Dendritic cell treated with granulocyte-macrophage colony-stimulating factor and Interleukin-4, amounts not matched to agents 40 ng/mL and 50 ng/mL, for 4 days (primary cell): ENCODE data around the gene UBN1.
A peak's percentile ranks its signal among the peaks of the same experiment; 100 is the strongest.

Experiments
- H3K27ac Mint-ChIP-seq: one replicate; pipeline ENCODE4 v1.8.0; 2022; ENCODE audit warnings: mild to moderate bottlenecking, mixed read lengths
- H3K27me3 Mint-ChIP-seq: one replicate; pipeline ENCODE4 v1.8.0; 2022; ENCODE audit warnings: mild to moderate bottlenecking, mixed read lengths
- H3K36me3 Mint-ChIP-seq: one replicate; pipeline ENCODE4 v1.8.0; 2022; ENCODE audit warnings: low read depth, mixed read lengths
- H3K4me1 Mint-ChIP-seq: one replicate; pipeline ENCODE4 v1.8.0; 2022; ENCODE audit warnings: low read depth, mixed read lengths
- H3K4me3 Mint-ChIP-seq: one replicate; pipeline ENCODE4 v1.8.0; 2022; ENCODE audit warnings: mild to moderate bottlenecking, moderate library complexity, mixed read lengths
- H3K9me3 Mint-ChIP-seq: one replicate; pipeline ENCODE4 v1.8.0; 2022; ENCODE audit warnings: mixed read lengths
- intact Hi-C: fragments of 100-400 bp; cut with micrococcal nuclease; formaldehyde crosslinking; loops from one replicate; pipeline ENCODE4 v1.15.0; 2022

UBN1 gene, protein sequence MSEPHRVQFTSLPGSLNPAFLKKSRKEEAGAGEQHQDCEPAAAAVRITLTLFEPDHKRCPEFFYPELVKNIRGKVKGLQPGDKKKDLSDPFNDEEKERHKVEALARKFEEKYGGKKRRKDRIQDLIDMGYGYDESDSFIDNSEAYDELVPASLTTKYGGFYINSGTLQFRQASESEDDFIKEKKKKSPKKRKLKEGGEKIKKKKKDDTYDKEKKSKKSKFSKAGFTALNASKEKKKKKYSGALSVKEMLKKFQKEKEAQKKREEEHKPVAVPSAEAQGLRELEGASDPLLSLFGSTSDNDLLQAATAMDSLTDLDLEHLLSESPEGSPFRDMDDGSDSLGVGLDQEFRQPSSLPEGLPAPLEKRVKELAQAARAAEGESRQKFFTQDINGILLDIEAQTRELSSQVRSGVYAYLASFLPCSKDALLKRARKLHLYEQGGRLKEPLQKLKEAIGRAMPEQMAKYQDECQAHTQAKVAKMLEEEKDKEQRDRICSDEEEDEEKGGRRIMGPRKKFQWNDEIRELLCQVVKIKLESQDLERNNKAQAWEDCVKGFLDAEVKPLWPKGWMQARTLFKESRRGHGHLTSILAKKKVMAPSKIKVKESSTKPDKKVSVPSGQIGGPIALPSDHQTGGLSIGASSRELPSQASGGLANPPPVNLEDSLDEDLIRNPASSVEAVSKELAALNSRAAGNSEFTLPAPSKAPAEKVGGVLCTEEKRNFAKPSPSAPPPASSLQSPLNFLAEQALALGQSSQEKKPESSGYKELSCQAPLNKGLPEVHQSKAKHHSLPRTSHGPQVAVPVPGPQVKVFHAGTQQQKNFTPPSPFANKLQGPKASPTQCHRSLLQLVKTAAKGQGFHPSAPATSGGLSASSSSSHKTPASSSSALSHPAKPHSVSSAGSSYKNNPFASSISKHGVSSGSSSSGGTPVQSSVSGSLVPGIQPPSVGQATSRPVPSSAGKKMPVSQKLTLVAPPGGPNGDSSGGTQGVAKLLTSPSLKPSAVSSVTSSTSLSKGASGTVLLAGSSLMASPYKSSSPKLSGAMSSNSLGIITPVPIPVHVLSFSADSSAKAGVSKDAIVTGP (N-terminal part only)

DNA sequence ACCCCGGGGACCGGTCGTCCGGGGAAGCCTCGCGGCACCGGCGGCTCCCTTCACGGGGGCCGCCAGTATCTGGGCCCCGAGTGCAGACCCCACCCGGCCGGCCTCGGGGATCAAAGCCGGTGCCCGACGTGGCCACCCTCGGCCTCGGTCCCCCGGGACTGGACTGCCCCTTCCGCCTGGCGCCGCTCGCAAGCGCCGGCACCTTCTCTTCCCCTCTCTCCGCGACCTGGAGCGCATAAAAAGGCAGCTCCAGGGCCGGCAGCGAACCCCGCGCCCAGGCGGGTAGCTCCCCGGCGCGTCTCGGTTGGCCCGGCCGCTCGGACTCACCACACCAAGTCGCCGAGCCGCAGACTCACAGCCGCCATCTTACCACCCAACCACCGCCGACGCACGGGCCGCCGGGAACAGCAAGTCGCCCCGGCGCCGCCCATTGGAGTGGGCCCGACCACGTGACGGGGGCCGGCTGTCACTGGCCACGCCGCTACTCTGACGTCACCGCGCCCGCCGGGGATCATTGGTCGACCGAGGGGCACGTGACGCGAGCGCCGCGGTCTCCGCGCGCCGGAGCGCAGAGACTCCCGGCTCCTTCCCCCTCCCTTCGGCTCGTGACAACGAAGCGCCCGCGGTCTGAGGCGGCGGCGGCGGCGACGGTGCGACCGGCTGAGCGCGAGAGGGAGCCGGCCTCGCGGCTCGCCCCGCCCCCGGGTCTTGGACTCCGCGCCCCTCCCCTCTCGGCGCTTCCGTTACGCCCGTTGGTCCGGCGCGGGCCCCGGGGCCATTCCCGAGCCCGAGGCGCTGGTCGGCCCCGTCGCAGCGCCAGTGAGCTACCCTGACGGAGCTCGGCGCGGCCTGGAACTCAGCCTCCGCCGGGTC, at the start of gene UBN1, which contains the start of gene GLYR1:
Gene UBN1 (plus strand): TSS at position 581 of the 873 bp plus-strand sequence. CDS start 5,437 bp downstream, outside the sequence.
Gene GLYR1 (minus strand): TSS at position 388 of the 873 bp plus-strand sequence. CDS start 23 bp downstream, at position 365.
- Mint-ChIP-seq H3K4me1 (peaks cover 45% of the 10 kb centered on the region), H3K27me3 (no peaks in the 10 kb centered on the region)
- intact Hi-C loops: loop anchor here (1.0 to 10.0 kb wide), 4 partner anchors 45 to 228 kb away; partner anchors contain the start of genes ALG1, ROGDI and ZNF500

GRCh38 chr16:4797805-4798252, 49.5 kb upstream of the UBN1 start:
- Mint-ChIP-seq H3K4me1 (peaks cover 35% of the 10 kb centered on the region), H3K27ac (no peak overlapping the region), H3K4me3 (no peak overlapping the region), H3K36me3 (peaks cover 74% of the 10 kb centered on the region), H3K9me3 (no peaks in the 10 kb centered on the region), H3K27me3 (no peaks in the 10 kb centered on the region)
- intact Hi-C loops: no loop called here

More for the DNA sequence above, at the start of gene UBN1, which contains the start of gene GLYR1:
- Mint-ChIP-seq H3K36me3 (peaks cover 60% of the 10 kb centered on the region), H3K4me3 (peak within 1 kb of the TSS; percentile 99), H3K27ac (peak within 1 kb of the TSS; percentile 95), H3K9me3 (no peaks in the 10 kb centered on the region)

- H3K36me3 Mint-ChIP-seq: peaks cover 74% of the 10 kb centered on the region
- no peaks in the 10 kb centered on the region for H3K27me3 Mint-ChIP-seq
- intact Hi-C loops: no loop called here
- H3K9me3 Mint-ChIP-seq: no peaks in the 10 kb centered on the region
- H3K4me3 Mint-ChIP-seq: no peak overlapping the region
- H3K4me1 Mint-ChIP-seq: peaks cover 35% of the 10 kb centered on the region
- peak overlapping the region; percentile 18 for H3K27ac Mint-ChIP-seq
Observed at GRCh38 chr16:4798456-4798855, 48.8 kb upstream of the UBN1 start.

- Mint-ChIP-seq H3K27ac (peak overlapping the region; percentile 18), H3K36me3 (peaks cover 82% of the 10 kb centered on the region), H3K4me1 (peaks cover 44% of the 10 kb centered on the region), H3K9me3 (no peaks in the 10 kb centered on the region), H3K4me3 (no peak overlapping the region), H3K27me3 (no peaks in the 10 kb centered on the region)
- intact Hi-C loops: no loop called here
Observed at GRCh38 chr16:4799171-4799855, 48.0 kb upstream of the UBN1 start.

DNA sequence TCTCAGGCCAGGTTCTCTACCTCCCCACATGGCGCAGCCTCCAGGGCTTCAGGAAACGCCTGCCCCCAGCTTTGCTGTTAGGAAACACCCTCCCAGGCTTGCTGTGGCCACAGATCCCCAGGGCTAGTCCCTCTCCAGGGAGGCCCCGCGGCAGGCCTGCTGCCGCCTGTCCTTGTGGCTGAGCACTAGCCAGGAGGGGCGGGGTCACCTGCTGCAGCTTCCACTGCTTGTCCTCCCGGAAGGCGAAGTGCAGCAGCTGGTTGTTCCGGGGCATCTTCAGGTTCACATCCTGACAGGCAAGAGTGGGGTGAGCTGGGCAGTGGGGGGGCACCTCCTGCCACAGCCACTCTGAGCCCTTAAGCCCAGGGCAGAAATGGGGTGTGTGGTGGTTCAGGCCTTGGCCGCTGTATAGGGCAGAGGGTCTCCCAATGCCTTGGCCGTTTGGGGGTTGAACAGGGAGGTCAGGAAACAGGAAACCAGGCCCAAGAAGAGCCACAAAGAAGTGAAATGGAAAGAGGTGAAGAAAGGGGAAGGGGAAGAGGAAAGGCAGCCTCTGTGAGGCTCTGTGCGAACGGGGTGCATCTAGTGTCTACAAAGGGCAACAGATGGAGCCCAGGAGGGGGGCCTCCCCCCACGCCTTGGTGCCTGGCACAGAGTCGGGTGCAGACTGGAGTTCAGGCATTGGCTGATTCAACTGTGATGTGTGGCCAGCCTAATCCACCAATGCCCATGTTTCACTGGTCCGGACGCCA, 46.8 kb upstream of the UBN1 start:
- H3K27me3 Mint-ChIP-seq: no peaks in the 10 kb centered on the region
- H3K4me3 Mint-ChIP-seq: peak overlapping the region; percentile 92
- peaks cover 56% of the 10 kb centered on the region for H3K4me1 Mint-ChIP-seq
- intact Hi-C loops: loop anchor here (5.0 kb wide), 1 partner anchor 47 kb away; the partner anchor contains the start of genes GLYR1 and UBN1
- H3K36me3 Mint-ChIP-seq: peaks cover 87% of the 10 kb centered on the region
- no peaks in the 10 kb centered on the region for H3K9me3 Mint-ChIP-seq
- peak overlapping the region; percentile 97 for H3K27ac Mint-ChIP-seq

DNA sequence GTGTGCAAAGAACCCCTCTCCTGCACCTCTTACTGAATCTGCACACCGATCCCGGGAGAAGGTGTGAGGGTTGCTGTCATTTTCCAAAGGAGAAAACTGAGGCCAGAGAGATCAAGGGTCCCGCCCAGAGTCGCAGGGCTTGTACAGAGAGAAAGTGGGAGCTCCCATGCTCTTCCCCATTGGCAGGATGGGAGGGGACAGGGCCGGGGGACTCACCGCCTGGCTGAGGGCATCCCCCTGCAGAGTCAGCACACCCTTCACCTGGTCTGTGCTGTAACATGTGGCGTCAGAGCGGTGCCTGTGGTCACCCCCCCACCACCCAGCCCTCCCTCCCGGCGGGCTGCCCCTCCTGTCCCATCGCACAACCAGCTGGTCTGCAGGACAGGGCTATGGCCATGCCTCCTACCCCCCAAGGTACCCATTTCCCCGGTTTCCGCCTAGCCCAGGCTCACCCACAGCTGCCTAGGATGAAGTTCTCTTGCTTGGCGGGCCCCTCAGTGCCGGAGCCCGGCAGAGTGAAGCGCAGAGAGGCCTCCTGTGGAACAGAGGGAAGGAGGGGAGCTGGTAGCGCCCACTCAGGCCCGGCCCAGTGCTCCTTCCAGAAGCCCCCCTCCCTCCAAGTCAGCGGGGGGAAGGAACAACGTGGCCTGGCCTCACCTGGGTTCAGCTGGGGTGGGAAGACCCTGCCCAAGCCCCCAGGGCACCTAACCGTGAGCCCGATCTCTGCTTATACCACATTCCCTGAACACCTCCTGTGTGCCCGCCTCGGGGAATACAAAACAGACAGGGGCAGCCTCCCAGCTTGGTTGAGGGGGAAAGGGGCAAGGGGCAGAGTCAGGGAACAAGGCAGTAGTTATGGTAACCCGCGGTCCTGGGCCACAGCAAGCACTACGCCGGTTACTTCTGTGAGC, 46.0 kb upstream of the UBN1 start:
- Mint-ChIP-seq H3K4me1 (peaks cover 63% of the 10 kb centered on the region), H3K27ac (peak overlapping the region; percentile 97), H3K4me3 (peak overlapping the region; percentile 92), H3K36me3 (peaks cover 86% of the 10 kb centered on the region), H3K27me3 (no peaks in the 10 kb centered on the region), H3K9me3 (no peaks in the 10 kb centered on the region)
- intact Hi-C loops: loop anchor here (5.0 kb wide), 1 partner anchor 46 kb away; the partner anchor contains the start of genes GLYR1 and UBN1

- Mint-ChIP-seq H3K36me3 (peaks cover 86% of the 10 kb centered on the region), H3K9me3 (no peaks in the 10 kb centered on the region), H3K4me1 (peaks cover 63% of the 10 kb centered on the region), H3K4me3 (peak within 1 kb of the TSS; percentile 92), H3K27ac (peak within 1 kb of the TSS; percentile 97), H3K27me3 (no peaks in the 10 kb centered on the region)
- intact Hi-C loops: loop anchor here (2.0 to 5.0 kb wide), 2 partner anchors 45 to 67 kb away; partner anchors contain the start of genes ANKS3, DNAAF8, GLYR1 and UBN1
Observed at GRCh38 chr16:4801962-4802658, 45.2 kb upstream of the UBN1 start, which contains the start of gene ROGDI. Gene ROGDI, minus strand, starts transcription at chr16:4802633. Its CDS starts 62 bp downstream, at chr16:4802571.

GRCh38 chr16:4802659-4803287, 44.5 kb upstream of the UBN1 start:
- peak overlapping the region; percentile 97 for H3K27ac Mint-ChIP-seq
- H3K36me3 Mint-ChIP-seq: peaks cover 86% of the 10 kb centered on the region
- no peaks in the 10 kb centered on the region for H3K27me3 Mint-ChIP-seq
- intact Hi-C loops: loop anchor here (1.0 to 5.0 kb wide), 3 partner anchors 34 to 68 kb away; partner anchors contain the start of genes ANKS3, DNAAF8, GLYR1 and UBN1
- H3K9me3 Mint-ChIP-seq: no peaks in the 10 kb centered on the region
- peaks cover 63% of the 10 kb centered on the region for H3K4me1 Mint-ChIP-seq
- peak overlapping the region; percentile 92 for H3K4me3 Mint-ChIP-seq

GRCh38 chr16:4803401-4803844, 43.9 kb upstream of the UBN1 start:
- peak overlapping the region; percentile 97 for H3K27ac Mint-ChIP-seq
- H3K27me3 Mint-ChIP-seq: no peaks in the 10 kb centered on the region
- no peaks in the 10 kb centered on the region for H3K9me3 Mint-ChIP-seq
- peaks cover 86% of the 10 kb centered on the region for H3K36me3 Mint-ChIP-seq
- peak overlapping the region; percentile 92 for H3K4me3 Mint-ChIP-seq
- peaks cover 63% of the 10 kb centered on the region for H3K4me1 Mint-ChIP-seq
- intact Hi-C loops: loop anchor here (1.0 to 5.0 kb wide), 3 partner anchors 35 to 69 kb away; partner anchors contain the start of genes ANKS3, DNAAF8, GLYR1 and UBN1
